ENCODE data around the gene NPRL2. TPM values are rescaled to one million over a fixed set of nuclear protein-coding genes. Genes with fewer than 3 reads are reported as not detected.

The NPRL2 gene
- total and polyA plus RNA-seq, 2 of the 13 experiments (the other 11 are each of a cell fraction or from before 2014, with no cell fraction given) = 30.6 to 51.4 TPM

GRCh38 chr3:50298836-50299637 is 51.5 kb downstream of the NPRL2 start, which contains the start of the genes HYAL3 and NAA80 (continued):
- TF ChIP-seq ZBTB43 (CRISPR knock-in tag; conservative IDR thresholded peaks at IDR 0.05) = peak; percentile 56; the same call in 1 of the 2 replicates
- TF ChIP-seq CCDC6 (CRISPR knock-in tag; IDR thresholded peaks at IDR 0.05) = peak; percentile 93; the same call in 1 of the 2 replicates
- peak; percentile 66; the same call in 1 of the 2 replicates for TF ChIP-seq UBTF (CRISPR knock-in tag; IDR thresholded peaks at IDR 0.05)
- TF ChIP-seq GTF2F1 (IDR thresholded peaks at IDR 0.05; ENCODE audit: low read length) = no peak
- TF ChIP-seq, protein P1, sequence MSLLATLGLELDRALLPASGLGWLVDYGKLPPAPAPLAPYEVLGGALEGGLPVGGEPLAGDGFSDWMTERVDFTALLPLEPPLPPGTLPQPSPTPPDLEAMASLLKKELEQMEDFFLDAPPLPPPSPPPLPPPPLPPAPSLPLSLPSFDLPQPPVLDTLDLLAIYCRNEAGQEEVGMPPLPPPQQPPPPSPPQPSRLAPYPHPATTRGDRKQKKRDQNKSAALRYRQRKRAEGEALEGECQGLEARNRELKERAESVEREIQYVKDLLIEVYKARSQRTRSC (CRISPR knock-in tag; IDR thresholded peaks at IDR 0.05; ENCODE audit: low read depth) = no peak
- no peak for TF ChIP-seq ATF3 (CRISPR knock-in tag; IDR thresholded peaks at IDR 0.05)
- no peak; the same call in 1 of the 2 replicates for TF ChIP-seq RERE (CRISPR knock-in tag; IDR thresholded peaks at IDR 0.05; ENCODE audit: low read depth)
- TF ChIP-seq ZNF75D (CRISPR knock-in tag; IDR thresholded peaks at IDR 0.05; ENCODE audit: borderline replicate concordance) = no peak
- no peak for TF ChIP-seq IRX3 (CRISPR knock-in tag; IDR thresholded peaks at IDR 0.05; ENCODE audit: borderline replicate concordance, low read depth)
- TF ChIP-seq, protein P2, sequence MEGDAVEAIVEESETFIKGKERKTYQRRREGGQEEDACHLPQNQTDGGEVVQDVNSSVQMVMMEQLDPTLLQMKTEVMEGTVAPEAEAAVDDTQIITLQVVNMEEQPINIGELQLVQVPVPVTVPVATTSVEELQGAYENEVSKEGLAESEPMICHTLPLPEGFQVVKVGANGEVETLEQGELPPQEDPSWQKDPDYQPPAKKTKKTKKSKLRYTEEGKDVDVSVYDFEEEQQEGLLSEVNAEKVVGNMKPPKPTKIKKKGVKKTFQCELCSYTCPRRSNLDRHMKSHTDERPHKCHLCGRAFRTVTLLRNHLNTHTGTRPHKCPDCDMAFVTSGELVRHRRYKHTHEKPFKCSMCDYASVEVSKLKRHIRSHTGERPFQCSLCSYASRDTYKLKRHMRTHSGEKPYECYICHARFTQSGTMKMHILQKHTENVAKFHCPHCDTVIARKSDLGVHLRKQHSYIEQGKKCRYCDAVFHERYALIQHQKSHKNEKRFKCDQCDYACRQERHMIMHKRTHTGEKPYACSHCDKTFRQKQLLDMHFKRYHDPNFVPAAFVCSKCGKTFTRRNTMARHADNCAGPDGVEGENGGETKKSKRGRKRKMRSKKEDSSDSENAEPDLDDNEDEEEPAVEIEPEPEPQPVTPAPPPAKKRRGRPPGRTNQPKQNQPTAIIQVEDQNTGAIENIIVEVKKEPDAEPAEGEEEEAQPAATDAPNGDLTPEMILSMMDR (CRISPR knock-in tag; IDR thresholded peaks at IDR 0.05) = peak; percentile 54
- no peak for TF ChIP-seq THYN1 (CRISPR knock-in tag; IDR thresholded peaks at IDR 0.05; ENCODE audit: borderline replicate concordance, low read depth)
- TF ChIP-seq SCMH1 (CRISPR knock-in tag; IDR thresholded peaks at IDR 0.05; ENCODE audit: borderline replicate concordance) = no peak
- no peak for TF ChIP-seq GRHL1 (CRISPR knock-in tag; conservative IDR thresholded peaks at IDR 0.05)

Data from HepG2 (cell line).